MM.1S (cell line): ENCODE data around the gene ROPN1L.
A peak's percentile ranks its signal among the peaks of the same experiment; 100 is the strongest.

Experiments
- DNase-seq: peaks from one replicate; pipeline ENCODE4 v3.0.0-alpha.2; 2015
- H2AFZ ChIP-seq: fragments of 300-600 bp; sonication (generic); 2 replicates; pipeline ENCODE4 v1.6.0; 2016; ENCODE audit warnings: antibody characterized with exemption, low read length
- H3F3A ChIP-seq: fragments of 300-600 bp; sonication (generic); 2 replicates; pipeline ENCODE4 v1.6.1; 2016; ENCODE audit warnings: mild to moderate bottlenecking, antibody characterized with exemption, low read length, moderate library complexity, mixed read lengths; ENCODE audit not compliant: insufficient read depth
- H3K27ac ChIP-seq: fragments of 300-600 bp; sonication (generic); 2 replicates; pipeline ENCODE4 v1.5.1; 2016; ENCODE audit warnings: mild to moderate bottlenecking, low read length
- H3K27me3 ChIP-seq: fragments of 300-600 bp; sonication (generic); replicated peaks from 2 replicates; pipeline ENCODE4 v1.6.0; 2016; ENCODE audit warnings: low read length; ENCODE audit not compliant: insufficient read depth
- H3K36me3 ChIP-seq: fragments of 300-600 bp; sonication (generic); replicated peaks from 2 replicates; pipeline ENCODE4 v1.6.1; 2016; ENCODE audit warnings: mild to moderate bottlenecking, low read length, mixed read lengths; ENCODE audit not compliant: insufficient read depth
- H3K4me1 ChIP-seq: fragments of 300-600 bp; sonication (generic); 2 replicates; pipeline ENCODE4 v1.6.1; 2016; ENCODE audit warnings: low read length, mixed read lengths
- H3K4me2 ChIP-seq: fragments of 300-600 bp; sonication (generic); 2 replicates; pipeline ENCODE4 v1.6.0; 2016; ENCODE audit warnings: low read depth, low read length
- H3K4me3 ChIP-seq: fragments of 300-600 bp; sonication (generic); 2 replicates; pipeline ENCODE4 v1.5.1; 2016; ENCODE audit warnings: low read length, mixed read lengths
- H3K79me2 ChIP-seq: fragments of 300-600 bp; sonication (generic); 2 replicates; pipeline ENCODE4 v1.6.1; 2016; ENCODE audit warnings: mixed run types, low read length, mixed read lengths
- H3K9ac ChIP-seq: fragments of 300-600 bp; sonication (generic); 2 replicates; pipeline ENCODE4 v1.6.1; 2016; ENCODE audit warnings: low read length, mixed read lengths
- H3K9me2 ChIP-seq: fragments of 300-600 bp; sonication (generic); replicated peaks from 2 replicates; pipeline ENCODE4 v1.6.1; 2016; ENCODE audit warnings: mild to moderate bottlenecking, low read length, mixed read lengths; ENCODE audit not compliant: insufficient read depth
- H3K9me3 ChIP-seq: fragments of 300-600 bp; sonication (generic); replicated peaks from 2 replicates; pipeline ENCODE4 v1.6.1; 2016; ENCODE audit warnings: mild to moderate bottlenecking, low read length, mixed read lengths; ENCODE audit not compliant: insufficient read depth
- H4K20me1 ChIP-seq: fragments of 300-600 bp; sonication (generic); 2 replicates; pipeline ENCODE4 v1.6.1; 2016; ENCODE audit warnings: mild to moderate bottlenecking, low read length, moderate library complexity, mixed read lengths; ENCODE audit not compliant: insufficient read depth
- CTCF ChIP-seq: fragments of 300-600 bp; sonication (generic); IDR thresholded peaks from 2 replicates; pipeline ENCODE4 v1.5.1; 2016; ENCODE audit warnings: antibody characterized with exemption, low read length, mixed read lengths
- EZH2 ChIP-seq: fragments of 300-600 bp; sonication (generic); optimal IDR thresholded peaks from 2 replicates; pipeline ENCODE3; 2017; ENCODE audit warnings: low read depth, mild to moderate bottlenecking, antibody characterized with exemption, low read length, mixed read lengths
- EZH2phosphoT487 ChIP-seq: fragments of 300-600 bp; sonication (generic); IDR thresholded peaks from 2 replicates; pipeline ENCODE4 v1.6.1; 2018; ENCODE audit warnings: antibody characterized with exemption, low read length

ROPN1L gene

GRCh38 chr5:10440367-10440990 lies 1.2 kb upstream of the ROPN1L start:
- DNase-seq, result no peak
- Histone ChIP-seq H3F3A (peaks cover 14% of the 10 kb centered on the region), H3K9ac (no peak overlapping the region), H4K20me1 (no peaks in the 10 kb centered on the region), H3K27me3 (peaks cover 5% of the 10 kb centered on the region; the same call in 1 of the 2 replicates), H2AFZ (no peak overlapping the region), H3K9me2 (no peaks in the 10 kb centered on the region), H3K4me3 (no peak overlapping the region), H3K27ac (no peak overlapping the region), H3K79me2 (no peaks in the 10 kb centered on the region), H3K9me3 (no peaks in the 10 kb centered on the region), H3K36me3 (no peaks in the 10 kb centered on the region), H3K4me1 (peaks cover 8% of the 10 kb centered on the region), H3K4me2 (peak overlapping the region; percentile 97)
- TF ChIP-seq EZH2phosphoT487 (no peak), CTCF (no peak), EZH2 (no peak)

GRCh38 chr5:10441992-10442435 lies 335 bp downstream of the ROPN1L start:
- peak overlapping the region; percentile 72 for H3K4me3 ChIP-seq
- H2AFZ ChIP-seq, result peak overlapping the region; percentile 72
- no peaks in the 10 kb centered on the region for H4K20me1 ChIP-seq
- no peak overlapping the region for H3K27ac ChIP-seq
- TF ChIP-seq EZH2 (no peak), EZH2phosphoT487 (no peak), CTCF (no peak)
- H3K9me3 ChIP-seq, result no peaks in the 10 kb centered on the region
- H3K9me2 ChIP-seq, result no peaks in the 10 kb centered on the region
- H3K79me2 ChIP-seq, result no peaks in the 10 kb centered on the region
- H3K9ac ChIP-seq, result peak overlapping the region; percentile 45; the same call in 1 of the 2 replicates
- DNase-seq, result no peak
- H3K36me3 ChIP-seq, result no peaks in the 10 kb centered on the region
- H3F3A ChIP-seq, result peaks cover 14% of the 10 kb centered on the region
- peaks cover 9% of the 10 kb centered on the region for H3K4me1 ChIP-seq
- H3K4me2 ChIP-seq, result peak overlapping the region; percentile 97
- H3K27me3 ChIP-seq, result peaks cover 5% of the 10 kb centered on the region; the same call in 1 of the 2 replicates

- no peaks in the 10 kb centered on the region for H3K9me2 ChIP-seq
- no peaks in the 10 kb centered on the region for H3K36me3 ChIP-seq
- TF ChIP-seq EZH2, result no peak
- TF ChIP-seq CTCF, result no peak
- TF ChIP-seq EZH2phosphoT487, result no peak
- H3K27ac ChIP-seq, result no peak overlapping the region
- peak overlapping the region; percentile 97; the same call in 1 of the 2 replicates for H3K4me2 ChIP-seq
- H3F3A ChIP-seq, result peaks cover 14% of the 10 kb centered on the region
- no peaks in the 10 kb centered on the region for H4K20me1 ChIP-seq
- no peak overlapping the region for H2AFZ ChIP-seq
- no peak overlapping the region for H3K9ac ChIP-seq
- no peaks in the 10 kb centered on the region for H3K79me2 ChIP-seq
- peaks cover 9% of the 10 kb centered on the region for H3K4me1 ChIP-seq
- no peak for DNase-seq
- H3K27me3 ChIP-seq, result peaks cover 5% of the 10 kb centered on the region; the same call in 1 of the 2 replicates
- no peak overlapping the region for H3K4me3 ChIP-seq
- H3K9me3 ChIP-seq, result no peaks in the 10 kb centered on the region
Measured at GRCh38 chr5:10442576-10442975, 897 bp downstream of the ROPN1L start.
